A549 treated with GW870086 at 1 μM for 4 hours (cell line): ENCODE results near the gene ATPAF1. TPM values are rescaled to one million over a fixed set of nuclear protein-coding genes. Genes with fewer than 3 reads are reported as not detected.

Experiments
- total RNA-seq: library from RNA; stranded (reverse); fragments of 200-300 nt; extraction: Qiagen RNA extraction; gene quantifications from 5 replicates; pipeline ENCODE4 v1.2.3, GENCODE V29; 2022; ENCODE audit warnings: low read depth

ATPAF1 gene
- total RNA-seq = 33.8 to 36.1 TPM (median 35.8 TPM) in 5 replicates

GRCh38 chr1:46667782-46668760 lies at the start of gene ATPAF1:
Gene ATPAF1, minus strand, starts transcription at chr1:46668364. Its CDS starts 42 bp downstream, at chr1:46668322.

GRCh38 chr1:46671554-46671953 lies 3.4 kb upstream of the ATPAF1 start, which contains the start of gene TEX38:
Gene TEX38, plus strand, starts transcription at chr1:46671854. Its CDS starts 81 bp downstream, at chr1:46671935.

GRCh38 chr1:46616277-46617107 lies 51.7 kb downstream of the ATPAF1 start, which contains the start of gene MOB3C:
Gene MOB3C, minus strand, starts transcription at chr1:46616811. Its CDS starts 3,490 bp downstream, at chr1:46613321.

GRCh38 chr1:46603858-46604549 lies 64.2 kb downstream of the ATPAF1 start, which contains the start of gene MKNK1:
Gene MKNK1, minus strand, starts transcription at chr1:46604268. Its CDS starts 20,941 bp downstream, at chr1:46583327.

Other genes with a start within 250 kb of the ATPAF1 start
- 0.70 to 1.2 TPM (median 1.1 TPM) in 5 replicates for gene DMBX1, start 178.5 kb downstream of the ATPAF1 start, total RNA-seq
- not detected in 5 replicates for gene KNCN, start 116.7 kb downstream of the ATPAF1 start, total RNA-seq
- gene MKNK1, start 64.1 kb downstream of the ATPAF1 start, total RNA-seq = 16.8 to 19.7 TPM (median 18.6 TPM) in 5 replicates
- gene MOB3C, start 51.6 kb downstream of the ATPAF1 start, total RNA-seq = 3.9 to 4.7 TPM (median 4.5 TPM) in 5 replicates
- gene TEX38, start 3.5 kb upstream of the ATPAF1 start, total RNA-seq = not detected in 5 replicates
- gene EFCAB14, start 50.8 kb upstream of the ATPAF1 start, total RNA-seq = 20.8 to 29.6 TPM (median 28.4 TPM) in 5 replicates
- not detected in 5 replicates for gene CYP4B1, start 130.7 kb upstream of the ATPAF1 start, total RNA-seq